GM12878 (cell line): ENCODE measurements around the gene CASP8. TPM values are rescaled to one million over a fixed set of nuclear protein-coding genes. Genes with fewer than 3 reads are reported as not detected.

Experiments used
- BCL3 ChIP-seq: IDR thresholded peaks from 2 replicates; pipeline ENCODE4 v1.6.1; 2011; ENCODE audit warnings: borderline replicate concordance, low read depth, mild to moderate bottlenecking, moderate library complexity, low read length; ENCODE audit not compliant: insufficient read depth, poor library complexity, severe bottlenecking
- CEBPB ChIP-seq, 2 experiments: fragments of 150-350 bp in 1 of 2; IDR thresholded peaks; 2 replicates each; pipeline ENCODE4 v1.6.1; 2012 to 2014; ENCODE audit warnings: low read depth in 2 of 2, low read length in 2 of 2, borderline replicate concordance in 1 of 2, inconsistent platforms in 1 of 2
- CREB1 ChIP-seq: IDR thresholded peaks from 2 replicates; pipeline ENCODE4 v1.6.1; 2012; ENCODE audit warnings: low read depth, mild to moderate bottlenecking, inconsistent platforms
- DPF2 ChIP-seq: fragments of 450-650 bp; IDR thresholded peaks from 2 replicates; pipeline ENCODE4 v1.6.1; 2017; ENCODE audit warnings: mild to moderate bottlenecking
- ESRRA ChIP-seq: IDR thresholded peaks from 2 replicates; pipeline ENCODE4 v1.6.1; 2012; ENCODE audit warnings: mild to moderate bottlenecking, low read length, improper control_type of control experiment
- ETV6 ChIP-seq, 2 experiments: fragments of 450-650 bp in 1 of 2; IDR thresholded peaks in 1 of 2; conservative IDR thresholded peaks in 1 of 2; 2 replicates each; pipeline ENCODE4 v1.6.1; 2014; ENCODE audit warnings: antibody characterized with exemption in 1 of 2, borderline replicate concordance in 1 of 2, low read depth in 1 of 2, mild to moderate bottlenecking in 1 of 2, moderate library complexity in 1 of 2
- IKZF2 ChIP-seq, 2 experiments: fragments of 450-650 bp; IDR thresholded peaks; 2 replicates each; pipeline ENCODE4 v1.6.1; 2017; ENCODE audit warnings: mild to moderate bottlenecking in 2 of 2, moderate library complexity in 2 of 2
- NRF1 ChIP-seq: conservative IDR thresholded peaks from 2 replicates; pipeline ENCODE4 v1.6.1; 2011; ENCODE audit warnings: mild to moderate bottlenecking, low read depth, low read length, improper control_type of control experiment
- PAX5 ChIP-seq: IDR thresholded peaks from 2 replicates; pipeline ENCODE4 v1.6.1; 2011; ENCODE audit warnings: low read depth, low read length, borderline replicate concordance
- PML ChIP-seq: IDR thresholded peaks from 2 replicates; pipeline ENCODE4 v1.6.1; 2012; ENCODE audit warnings: low read length, inconsistent platforms
- REST ChIP-seq: IDR thresholded peaks from 2 replicates; pipeline ENCODE4 v1.6.1; 2012; ENCODE audit warnings: mild to moderate bottlenecking, low read depth, low read length
- SIX5 ChIP-seq: IDR thresholded peaks from 2 replicates; pipeline ENCODE4 v1.6.1; 2011; ENCODE audit warnings: mild to moderate bottlenecking, low read depth, low read length, moderate library complexity; ENCODE audit not compliant: severe bottlenecking
- SMC3 ChIP-seq: IDR thresholded peaks from 2 replicates; pipeline ENCODE4 v1.6.1; 2011; ENCODE audit warnings: low read length, improper control_type of control experiment, borderline replicate concordance
- ZBTB11 ChIP-seq: fragments of 450-650 bp; formaldehyde crosslinking; IDR thresholded peaks from 2 replicates; pipeline ENCODE4 v1.5.0; 2022; ENCODE audit warnings: mild to moderate bottlenecking, missing genetic modification characterization
- ZNF24 ChIP-seq: fragments of 450-650 bp; IDR thresholded peaks from 2 replicates; pipeline ENCODE4 v1.6.1; 2017; ENCODE audit warnings: antibody characterized with exemption, mild to moderate bottlenecking
- ZNF274 ChIP-seq: IDR thresholded peaks from one replicate; pipeline ENCODE4 v1.8.0; 2011; ENCODE audit not compliant: insufficient read length, insufficient read depth
- ZNF687 ChIP-seq: fragments of 450-650 bp; IDR thresholded peaks from 2 replicates; pipeline ENCODE4 v1.6.1; 2017; ENCODE audit warnings: mild to moderate bottlenecking, moderate library complexity
- polyA plus RNA-seq, 11 experiments: library from polyadenylated mRNA; depleted of rRNA in 4 of 11; unstranded in 6 of 11; stranded (reverse) in 5 of 11; fragments of >200 nt; fragmentation: Nextera tagmentation in 4 of 11; fragmentation: Illumina TruSeq in 1 of 11; extraction: Ambion mirVana in 4 of 11; extraction: Trizol in 1 of 11; gene quantifications; 1 replicate in 1 of 11; 2 replicates in 10 of 11; pipeline versions ENCODE4 v1.2.1 to v1.2.3, GENCODE V29; 2011 to 2016; ENCODE audit warnings: inconsistent platforms in 2 of 11, missing spikeins in 2 of 11, low read depth in 1 of 11
- total RNA-seq, 4 experiments: library from RNA; depleted of rRNA in 3 of 4; stranded (reverse); fragments of >200 nt in 3 of 4; fragmentation: Illumina TruSeq in 1 of 4; extraction: Trizol in 1 of 4; gene quantifications; 2 replicates each; pipeline versions ENCODE4 v1.2.1 to v1.2.3, GENCODE V29; 2013 to 2021

CASP8 gene
- total and polyA plus RNA-seq, 10 of the 15 experiments (the other 5 are each of a cell fraction or from before 2014, with no cell fraction given) = 18.6 to 54.1 (median 39.9) TPM

- TF ChIP-seq ZNF274 = no peak
- no peak for TF ChIP-seq PML
- TF ChIP-seq CEBPB (IDR thresholded peaks at IDR 0.05; ENCODE audit: borderline replicate concordance in 1 of 2, low read depth in 2 of 2, low read length in 2 of 2) = no peak
- peak; percentile 27 to 43; a peak in 2 of 4 replicates for TF ChIP-seq IKZF2 (IDR thresholded peaks at IDR 0.05)
- TF ChIP-seq DPF2 = no peak
- TF ChIP-seq SMC3 = peak; percentile 92
- TF ChIP-seq REST = no peak
- TF ChIP-seq ZBTB11 = no peak
- TF ChIP-seq PAX5 = 0 out of 2 replicates have a peak, but pooled peaks have one; percentile 9
- peak; percentile 90 for TF ChIP-seq ZNF687
- TF ChIP-seq ETV6 (conservative IDR thresholded peaks at IDR 0.05 in 1 of 2, IDR thresholded peaks at IDR 0.05 in 1 of 2; ENCODE audit: borderline replicate concordance in 1 of 2, low read depth in 1 of 2) = peak in 1 of 2 experiments; percentile 76; a peak in 2 of 4 replicates
- no peak for TF ChIP-seq NRF1
- no peak for TF ChIP-seq BCL3
- TF ChIP-seq ESRRA = no peak
- TF ChIP-seq SIX5 = no peak
- no peak for TF ChIP-seq CREB1
- TF ChIP-seq ZNF24 = 0 out of 2 replicates have a peak, but pooled peaks have one; percentile 15
Observed at GRCh38 chr2:201231781-201232466, 28.4 kb upstream of the CASP8 start (continued).
